ENCODE data around the gene PSME3IP1.
"Not testable (repeated sequence)": the region's sequence is repeated elsewhere in the genome, so short reads cannot be mapped to it uniquely, and the experiment has no call there.

The PSME3IP1 gene

GRCh38 chr16:57123216-57123973 lies 62.4 kb downstream of the PSME3IP1 start:
- Histone ChIP-seq H3K4me3 (ENCODE audit: low read length) (no peak overlapping the region), H3K27ac (ENCODE audit: low read depth, low read length) (no peak overlapping the region), H3K36me3 (ENCODE audit: control insufficient read depth, insufficient read depth, low read length) (peaks cover 6% of the 10 kb centered on the region), H3K9ac (ENCODE audit: low read length) (no peak overlapping the region), H3K27me3 (ENCODE audit: control insufficient read depth, insufficient read depth, low read length) (no peaks in the 10 kb centered on the region), H3K4me1 (ENCODE audit: control insufficient read depth, insufficient read depth, low read length) (no peaks in the 10 kb centered on the region)

GRCh38 chr16:57118461-57119084 lies 67.3 kb downstream of the PSME3IP1 start:
- Histone ChIP-seq H3K36me3 (ENCODE audit: control insufficient read depth, insufficient read depth, low read length) (peaks cover 10% of the 10 kb centered on the region), H3K27me3 (ENCODE audit: control insufficient read depth, insufficient read depth, low read length) (no peaks in the 10 kb centered on the region), H3K9ac (ENCODE audit: low read length) (no peak overlapping the region), H3K4me1 (ENCODE audit: control insufficient read depth, insufficient read depth, low read length) (no peaks in the 10 kb centered on the region), H3K4me3 (ENCODE audit: low read length) (no peak overlapping the region), H3K27ac (ENCODE audit: low read depth, low read length) (no peak overlapping the region)

DNA sequence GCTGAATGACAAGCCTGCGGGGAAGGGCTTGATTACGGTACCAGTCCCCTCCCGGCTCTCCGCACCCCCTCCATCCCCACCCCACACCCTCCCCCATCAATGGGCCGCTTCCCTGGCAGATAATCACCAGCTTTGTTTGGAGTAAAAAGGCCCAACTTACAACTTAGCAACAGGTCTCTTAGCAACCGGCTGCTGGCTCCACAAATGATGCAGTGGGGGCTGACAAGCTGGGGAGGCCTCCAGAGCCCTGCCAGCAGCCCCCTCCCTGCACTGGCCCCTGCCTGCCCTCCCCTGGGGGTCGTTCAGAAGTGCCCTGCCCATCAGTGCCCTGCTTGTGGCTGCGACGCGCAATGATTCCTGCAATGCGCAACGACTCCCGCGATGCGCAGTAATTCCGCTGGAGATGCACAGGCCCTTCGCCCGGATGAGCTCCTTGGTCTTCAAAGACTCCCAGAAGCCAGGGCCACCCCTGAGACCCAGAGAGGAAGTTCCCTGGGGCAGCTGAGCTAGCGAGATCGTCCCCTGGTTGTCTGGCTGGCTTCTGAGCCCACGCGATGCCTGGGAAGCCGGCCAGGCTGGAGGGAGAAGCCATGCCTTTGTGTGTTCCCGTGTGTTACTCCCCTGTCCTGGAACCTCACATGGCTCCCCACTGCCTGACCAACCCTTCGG lies 70.2 kb downstream of the PSME3IP1 start:
- no peaks in the 10 kb centered on the region for H3K4me1 ChIP-seq (ENCODE audit: control insufficient read depth, insufficient read depth, low read length)
- no peaks in the 10 kb centered on the region for H3K27me3 ChIP-seq (ENCODE audit: control insufficient read depth, insufficient read depth, low read length)
- H3K27ac ChIP-seq (ENCODE audit: low read depth, low read length) = peak overlapping the region; percentile 59
- H3K4me3 ChIP-seq (ENCODE audit: low read length) = peak overlapping the region; percentile 22
- no peak overlapping the region for H3K9ac ChIP-seq (ENCODE audit: low read length)
- peaks cover 10% of the 10 kb centered on the region for H3K36me3 ChIP-seq (ENCODE audit: control insufficient read depth, insufficient read depth, low read length)

GRCh38 chr16:57115168-57115513 lies 70.7 kb downstream of the PSME3IP1 start:
- Histone ChIP-seq H3K27me3 (ENCODE audit: control insufficient read depth, insufficient read depth, low read length) (no peaks in the 10 kb centered on the region), H3K36me3 (ENCODE audit: control insufficient read depth, insufficient read depth, low read length) (peaks cover 10% of the 10 kb centered on the region), H3K27ac (ENCODE audit: low read depth, low read length) (no peak overlapping the region), H3K9ac (ENCODE audit: low read length) (no peak overlapping the region), H3K4me3 (ENCODE audit: low read length) (no peak overlapping the region), H3K4me1 (ENCODE audit: control insufficient read depth, insufficient read depth, low read length) (no peaks in the 10 kb centered on the region)

- no peaks in the 10 kb centered on the region for H3K27me3 ChIP-seq (ENCODE audit: control insufficient read depth, insufficient read depth, low read length)
- H3K27ac ChIP-seq (ENCODE audit: low read depth, low read length) = no peak overlapping the region
- no peak overlapping the region for H3K9ac ChIP-seq (ENCODE audit: low read length)
- H3K4me3 ChIP-seq (ENCODE audit: low read length) = no peak overlapping the region
- H3K36me3 ChIP-seq (ENCODE audit: control insufficient read depth, insufficient read depth, low read length) = peaks cover 4% of the 10 kb centered on the region
- H3K4me1 ChIP-seq (ENCODE audit: control insufficient read depth, insufficient read depth, low read length) = no peaks in the 10 kb centered on the region
Measured at GRCh38 chr16:57113664-57114063, 72.2 kb downstream of the PSME3IP1 start.

GRCh38 chr16:57113042-57113453 lies 72.8 kb downstream of the PSME3IP1 start:
- Histone ChIP-seq H3K4me1 (ENCODE audit: control insufficient read depth, insufficient read depth, low read length) (no peaks in the 10 kb centered on the region), H3K9ac (ENCODE audit: low read length) (no peak overlapping the region), H3K27me3 (ENCODE audit: control insufficient read depth, insufficient read depth, low read length) (no peaks in the 10 kb centered on the region)

DNA sequence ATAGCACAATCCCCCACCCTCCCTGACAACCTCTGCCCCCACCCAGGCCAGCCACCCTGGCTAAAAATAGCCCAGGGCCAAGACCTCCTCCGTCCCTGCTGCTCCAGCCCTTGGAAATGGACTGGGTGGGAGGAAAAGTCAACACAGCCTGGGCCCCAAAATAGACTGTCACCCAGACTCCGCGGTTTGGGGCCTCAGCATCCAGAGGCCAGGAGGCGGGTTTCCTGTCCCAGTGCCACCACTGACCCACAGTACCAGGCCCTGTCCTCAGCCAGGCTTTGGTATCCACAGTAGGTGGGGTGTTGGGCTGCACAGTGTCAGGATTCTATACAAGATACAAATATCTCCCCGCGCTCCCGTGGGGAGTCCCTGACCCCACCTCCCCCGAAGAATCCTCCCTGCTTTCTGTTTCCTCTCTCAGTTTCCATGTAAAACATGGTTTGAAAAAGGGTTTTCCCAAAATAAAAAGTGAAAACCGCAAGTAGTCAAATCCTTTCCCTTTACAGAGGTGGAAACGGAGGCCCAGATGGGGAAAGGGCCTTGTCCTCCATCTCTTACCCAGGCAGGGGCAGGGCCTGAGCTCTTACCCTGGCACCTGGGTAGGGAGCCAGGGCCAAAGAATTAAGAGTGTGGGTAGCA lies 73.3 kb downstream of the PSME3IP1 start:
- Histone ChIP-seq H3K4me3 (ENCODE audit: low read length) (no peak overlapping the region), H3K27ac (ENCODE audit: low read depth, low read length) (no peak overlapping the region), H3K27me3 (ENCODE audit: control insufficient read depth, insufficient read depth, low read length) (no peaks in the 10 kb centered on the region), H3K36me3 (ENCODE audit: control insufficient read depth, insufficient read depth, low read length) (peaks cover 4% of the 10 kb centered on the region), H3K4me1 (ENCODE audit: control insufficient read depth, insufficient read depth, low read length) (no peaks in the 10 kb centered on the region), H3K9ac (ENCODE audit: low read length) (no peak overlapping the region)

More at GRCh38 chr16:57113042-57113453, 72.8 kb downstream of the PSME3IP1 start:
- Histone ChIP-seq H3K27ac (ENCODE audit: low read depth, low read length) (no peak overlapping the region), H3K36me3 (ENCODE audit: control insufficient read depth, insufficient read depth, low read length) (peaks cover 4% of the 10 kb centered on the region), H3K4me3 (ENCODE audit: low read length) (no peak overlapping the region)

GRCh38 chr16:57111420-57111819 lies 74.4 kb downstream of the PSME3IP1 start:
- Histone ChIP-seq H3K27ac (ENCODE audit: low read depth, low read length) (no peak overlapping the region), H3K9ac (ENCODE audit: low read length) (no peak overlapping the region), H3K36me3 (ENCODE audit: control insufficient read depth, insufficient read depth, low read length) (peaks cover 4% of the 10 kb centered on the region), H3K4me3 (ENCODE audit: low read length) (no peak overlapping the region), H3K27me3 (ENCODE audit: control insufficient read depth, insufficient read depth, low read length) (no peaks in the 10 kb centered on the region), H3K4me1 (ENCODE audit: control insufficient read depth, insufficient read depth, low read length) (no peaks in the 10 kb centered on the region)

GRCh38 chr16:57110937-57111336 lies 74.9 kb downstream of the PSME3IP1 start:
- Histone ChIP-seq H3K36me3 (ENCODE audit: control insufficient read depth, insufficient read depth, low read length) (peaks cover 4% of the 10 kb centered on the region), H3K27ac (ENCODE audit: low read depth, low read length) (no peak overlapping the region), H3K27me3 (ENCODE audit: control insufficient read depth, insufficient read depth, low read length) (no peaks in the 10 kb centered on the region), H3K4me3 (ENCODE audit: low read length) (no peak overlapping the region), H3K4me1 (ENCODE audit: control insufficient read depth, insufficient read depth, low read length) (no peaks in the 10 kb centered on the region), H3K9ac (ENCODE audit: low read length) (no peak overlapping the region)

GRCh38 chr16:57109259-57110105 lies 76.4 kb downstream of the PSME3IP1 start:
- not testable (repeated sequence) for H3K4me3 ChIP-seq (ENCODE audit: low read length); H3K27ac ChIP-seq (ENCODE audit: low read depth, low read length); H3K4me1 ChIP-seq (ENCODE audit: control insufficient read depth, insufficient read depth, low read length); H3K9ac ChIP-seq (ENCODE audit: low read length); H3K36me3 ChIP-seq (ENCODE audit: control insufficient read depth, insufficient read depth, low read length); H3K27me3 ChIP-seq (ENCODE audit: control insufficient read depth, insufficient read depth, low read length)

GRCh38 chr16:57108432-57108831 lies 77.4 kb downstream of the PSME3IP1 start:
- no peaks in the 10 kb centered on the region for H3K27me3 ChIP-seq (ENCODE audit: control insufficient read depth, insufficient read depth, low read length)
- no peaks in the 10 kb centered on the region for H3K4me1 ChIP-seq (ENCODE audit: control insufficient read depth, insufficient read depth, low read length)
- H3K27ac ChIP-seq (ENCODE audit: low read depth, low read length) = no peak overlapping the region
- no peaks in the 10 kb centered on the region for H3K36me3 ChIP-seq (ENCODE audit: control insufficient read depth, insufficient read depth, low read length)
- no peak overlapping the region for H3K4me3 ChIP-seq (ENCODE audit: low read length)
- no peak overlapping the region for H3K9ac ChIP-seq (ENCODE audit: low read length)

All from rectal smooth muscle tissue (tissue), 1 donor.